Esophagus muscularis mucosa (tissue), 4 donors: ENCODE results near the gene BAHCC1.

ENCODE experiments used
- EP300 ChIP-seq: sonication (generic); formaldehyde crosslinking; IDR thresholded peaks from one replicate; pipeline ENCODE4 v1.6.1; 2017; ENCODE audit warnings: antibody characterized with exemption
- POLR2A ChIP-seq: fragments of 450-650 bp; IDR thresholded peaks from one replicate; pipeline ENCODE4 v1.6.1; 2017; ENCODE audit warnings: antibody characterized with exemption, moderate library complexity, mild to moderate bottlenecking, low read depth
- POLR2AphosphoS5 ChIP-seq, 2 donors: sonication (generic); formaldehyde crosslinking; IDR thresholded peaks; one replicate each; pipeline ENCODE4 v1.6.1; 2017; ENCODE audit warnings: antibody characterized with exemption in 2 of 2
- TF ChIP-seq, protein P1 (sequence below), 3 experiments: fragments of 200-600 bp in 2 of 3; fragments of 450-650 bp in 1 of 3; sonication (generic) in 2 of 3; IDR thresholded peaks; one replicate each; pipeline ENCODE4 v1.5.1; 2017 to 2019; ENCODE audit warnings: antibody characterized with exemption in 3 of 3, mild to moderate bottlenecking in 2 of 3, moderate library complexity in 1 of 3

DNA sequence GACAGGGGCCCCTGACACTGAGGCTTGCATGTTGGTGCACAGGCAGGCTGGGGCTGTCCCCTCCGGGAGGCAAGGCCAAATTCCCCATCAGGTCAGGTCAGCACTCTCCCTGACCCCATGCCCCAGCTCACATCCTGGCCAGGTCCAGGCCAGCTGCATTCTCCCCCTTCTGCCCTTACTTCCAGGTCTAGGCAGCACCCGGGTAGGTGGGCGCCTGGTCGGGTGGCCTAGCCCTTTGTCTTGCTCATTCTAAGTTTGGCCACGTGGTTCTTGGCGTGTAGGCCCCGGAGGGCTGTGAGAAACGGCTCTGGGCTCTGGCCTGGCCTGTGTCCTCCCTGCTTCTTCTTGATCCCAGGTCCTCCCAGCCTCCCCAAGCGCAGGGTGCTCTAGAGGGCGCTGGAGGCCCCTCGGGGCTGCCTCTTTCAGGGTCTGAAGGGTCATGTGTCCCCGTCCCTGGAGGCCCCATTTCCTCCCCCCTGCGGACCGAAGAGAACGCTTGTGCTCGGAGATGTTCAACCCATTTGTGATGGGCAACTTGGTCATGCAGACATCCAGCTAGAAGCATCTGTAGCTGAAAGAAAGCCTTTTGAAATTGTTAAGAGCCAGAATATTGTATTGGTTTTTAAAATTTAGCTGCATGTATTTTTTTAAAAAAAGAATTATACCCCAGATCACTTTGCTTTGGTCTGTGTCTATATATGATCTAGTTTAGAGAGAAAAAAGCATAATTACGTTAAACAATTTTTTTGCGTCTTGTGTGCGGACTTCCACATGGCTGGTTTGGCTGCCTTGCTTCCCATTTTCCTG lies 6.7 kb downstream of the BAHCC1 start:
- TF ChIP-seq, protein P1, sequence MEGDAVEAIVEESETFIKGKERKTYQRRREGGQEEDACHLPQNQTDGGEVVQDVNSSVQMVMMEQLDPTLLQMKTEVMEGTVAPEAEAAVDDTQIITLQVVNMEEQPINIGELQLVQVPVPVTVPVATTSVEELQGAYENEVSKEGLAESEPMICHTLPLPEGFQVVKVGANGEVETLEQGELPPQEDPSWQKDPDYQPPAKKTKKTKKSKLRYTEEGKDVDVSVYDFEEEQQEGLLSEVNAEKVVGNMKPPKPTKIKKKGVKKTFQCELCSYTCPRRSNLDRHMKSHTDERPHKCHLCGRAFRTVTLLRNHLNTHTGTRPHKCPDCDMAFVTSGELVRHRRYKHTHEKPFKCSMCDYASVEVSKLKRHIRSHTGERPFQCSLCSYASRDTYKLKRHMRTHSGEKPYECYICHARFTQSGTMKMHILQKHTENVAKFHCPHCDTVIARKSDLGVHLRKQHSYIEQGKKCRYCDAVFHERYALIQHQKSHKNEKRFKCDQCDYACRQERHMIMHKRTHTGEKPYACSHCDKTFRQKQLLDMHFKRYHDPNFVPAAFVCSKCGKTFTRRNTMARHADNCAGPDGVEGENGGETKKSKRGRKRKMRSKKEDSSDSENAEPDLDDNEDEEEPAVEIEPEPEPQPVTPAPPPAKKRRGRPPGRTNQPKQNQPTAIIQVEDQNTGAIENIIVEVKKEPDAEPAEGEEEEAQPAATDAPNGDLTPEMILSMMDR (IDR thresholded peaks at IDR 0.05): peak; percentile 32 to 35 (median 34)
- TF ChIP-seq POLR2A: no peak
- peak in 1 of 2 donors; percentile 19 for TF ChIP-seq POLR2AphosphoS5 (IDR thresholded peaks at IDR 0.05)
- no peak for TF ChIP-seq EP300
